Mesodermal cell (in vitro differentiated cells): ENCODE measurements around the gene CLIC2.
A peak's percentile ranks its signal among the peaks of the same experiment; 100 is the strongest.
"Not testable (repeated sequence)": the region's sequence is repeated elsewhere in the genome, so short reads cannot be mapped to it uniquely, and the experiment has no call there.

Experiments
- H3K27ac ChIP-seq: 2 replicates; pipeline ENCODE4 v1.7.0; 2013; ENCODE audit warnings: mild to moderate bottlenecking, low read depth, low read length, moderate library complexity; ENCODE audit not compliant: severe bottlenecking
- H3K36me3 ChIP-seq: 2 replicates; pipeline ENCODE4 v1.7.1; 2013; ENCODE audit warnings: mild to moderate bottlenecking, low read length, moderate library complexity; ENCODE audit not compliant: control insufficient read depth, insufficient read depth
- H3K4me1 ChIP-seq: one replicate; pipeline ENCODE4 v1.7.1; 2013; ENCODE audit warnings: mild to moderate bottlenecking, low read length; ENCODE audit not compliant: insufficient read depth, control insufficient read depth, poor library complexity, severe bottlenecking
- H3K4me3 ChIP-seq: 2 replicates; pipeline ENCODE4 v1.7.0; 2013; ENCODE audit warnings: low read length, control low read depth, mild to moderate bottlenecking; ENCODE audit not compliant: insufficient read depth, poor library complexity, severe bottlenecking; ENCODE audit errors: extremely low read depth
- H3K9me3 ChIP-seq: 2 replicates; pipeline ENCODE4 v1.7.1; 2013; ENCODE audit warnings: mild to moderate bottlenecking, low read length, moderate library complexity; ENCODE audit not compliant: control insufficient read depth
- WGBS, 2 experiments: methylation state at CpG; one replicate each; pipeline ENCODE4 v1.1.5; 2013; ENCODE audit warnings: missing lambda C conversion rate in 2 of 2; ENCODE audit not compliant: insufficient coverage in 2 of 2; 5-methylcytosine and 5-hydroxymethylcytosine counted together

The CLIC2 gene

DNA sequence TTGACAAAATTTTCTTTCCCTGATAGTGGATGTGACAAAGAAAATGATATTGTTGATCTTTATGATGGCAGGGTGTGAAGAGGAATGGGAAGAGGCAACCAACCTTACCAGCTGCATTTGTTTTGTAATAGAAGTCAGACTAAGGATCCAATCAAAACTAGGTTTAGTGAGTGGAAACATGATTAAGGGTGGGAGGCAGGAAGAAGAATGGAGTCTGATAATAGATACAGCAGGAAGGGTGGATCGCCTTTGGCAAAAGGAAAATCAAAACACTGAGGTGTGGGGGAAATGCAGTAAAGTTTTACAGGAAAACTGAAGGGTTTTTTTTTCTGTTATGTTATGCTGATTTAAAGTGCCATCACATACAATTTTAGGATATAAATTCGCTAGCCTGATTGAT lies 3.4 kb downstream of the CLIC2 start:
- no peak overlapping the region for H3K4me3 ChIP-seq
- WGBS, 2 experiments, result 86 to 100% methylated on average over 1 of the region's 2 CpGs
- H3K4me1 ChIP-seq, result no peaks in the 10 kb centered on the region
- H3K27ac ChIP-seq, result no peak overlapping the region
- H3K36me3 ChIP-seq, result no peaks in the 10 kb centered on the region
- H3K9me3 ChIP-seq, result no peaks in the 10 kb centered on the region

DNA sequence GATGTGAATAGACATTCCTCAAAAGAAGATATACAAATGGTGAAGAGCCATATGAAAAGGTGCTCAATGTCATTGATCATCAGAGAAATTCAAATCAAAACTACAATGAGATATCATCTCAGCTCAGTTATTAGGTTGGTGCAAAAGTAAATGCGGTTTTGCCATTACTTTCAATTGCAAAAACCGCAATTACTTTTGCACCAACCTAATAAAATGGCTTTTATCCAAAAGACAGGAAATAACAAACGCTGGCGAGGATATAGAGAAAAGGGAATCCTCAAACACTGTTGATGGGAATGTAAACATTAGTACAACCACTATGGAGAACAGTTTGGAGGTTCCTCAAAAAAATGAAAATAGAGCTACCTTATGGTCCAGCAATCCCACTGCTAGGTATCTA lies 5.1 kb downstream of the CLIC2 start:
- Histone ChIP-seq H3K4me3 (no peak overlapping the region), H3K36me3 (no peaks in the 10 kb centered on the region), H3K4me1 (no peaks in the 10 kb centered on the region), H3K27ac (no peak overlapping the region), H3K9me3 (no peaks in the 10 kb centered on the region)
- no CpG with 5 or more reads among the region's 4 CpGs for WGBS, 2 experiments

DNA sequence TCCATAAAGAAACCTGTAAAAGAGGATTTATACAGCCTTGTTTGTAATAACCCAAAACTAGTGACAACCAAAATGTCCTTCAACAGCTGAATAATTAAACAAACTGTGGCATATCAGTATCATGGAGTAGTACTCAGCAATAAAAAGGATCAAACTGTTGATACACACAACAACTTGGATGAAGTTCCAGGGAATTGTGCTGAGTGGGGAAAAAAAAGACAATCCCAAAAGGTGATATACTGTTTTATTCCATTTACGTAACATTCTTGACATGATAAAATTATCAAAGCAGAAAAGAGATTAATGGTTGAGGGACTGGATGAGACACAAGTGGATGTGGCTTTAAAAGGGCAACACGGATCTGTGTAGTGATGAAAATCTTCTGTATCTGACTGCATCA lies 7.8 kb downstream of the CLIC2 start:
- WGBS, 2 experiments, result no CpG with 5 or more reads among the region's 2 CpGs
- no peaks in the 10 kb centered on the region for H3K9me3 ChIP-seq
- no peak overlapping the region for H3K4me3 ChIP-seq
- H3K27ac ChIP-seq, result no peak overlapping the region
- no peaks in the 10 kb centered on the region for H3K36me3 ChIP-seq
- no peaks in the 10 kb centered on the region for H3K4me1 ChIP-seq

DNA sequence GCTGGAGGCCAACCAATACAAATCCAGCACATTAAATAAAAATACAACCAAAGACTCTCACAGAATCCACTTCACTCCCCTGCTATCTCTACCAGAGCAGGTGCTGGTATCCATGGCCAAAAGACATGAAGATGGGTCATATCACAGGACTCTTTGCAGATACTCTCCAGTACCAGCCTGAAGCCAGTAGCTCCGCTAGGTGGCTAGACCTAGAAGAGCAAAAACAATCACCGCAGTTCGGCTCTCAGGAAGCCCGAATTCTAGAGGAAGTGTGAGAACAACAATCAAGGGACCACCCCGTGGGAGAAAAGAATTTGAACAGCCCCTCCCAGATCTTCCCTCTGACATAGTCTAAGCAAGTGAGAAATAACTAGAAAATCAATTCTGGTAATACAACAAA lies 20.2 kb downstream of the CLIC2 start:
- no peaks in the 10 kb centered on the region for H3K36me3 ChIP-seq
- H3K27ac ChIP-seq, result no peak overlapping the region
- no peak overlapping the region for H3K4me3 ChIP-seq
- 60% methylated on average over 1 of the region's 5 CpGs; no CpG with 5 or more reads in 1 of the 2 experiments for WGBS, 2 experiments
- H3K4me1 ChIP-seq, result no peaks in the 10 kb centered on the region
- H3K9me3 ChIP-seq, result peaks cover 3% of the 10 kb centered on the region

DNA sequence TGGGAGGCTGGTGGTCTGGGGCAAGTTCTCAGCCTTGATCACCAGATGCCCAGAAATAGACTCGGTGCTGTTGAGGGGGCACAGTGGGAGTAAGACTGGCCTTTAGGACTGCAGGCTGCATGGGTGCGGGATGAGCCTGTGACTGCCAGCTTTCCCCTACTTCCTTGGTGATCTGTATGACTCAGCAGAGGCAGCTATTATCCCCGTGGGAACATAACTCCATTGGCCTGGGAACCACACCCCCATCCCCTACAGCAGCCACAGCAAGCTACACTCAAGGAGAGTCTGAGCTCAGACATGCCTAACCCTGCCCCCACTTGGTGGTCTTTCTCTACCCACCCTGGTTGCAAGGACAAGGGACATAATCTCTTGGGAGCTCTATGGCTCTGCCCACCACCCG lies 20.6 kb downstream of the CLIC2 start:
- Histone ChIP-seq H3K4me3 (no peak overlapping the region), H3K36me3 (no peaks in the 10 kb centered on the region), H3K9me3 (peaks cover 3% of the 10 kb centered on the region), H3K27ac (no peak overlapping the region), H3K4me1 (no peaks in the 10 kb centered on the region)
- 80% methylated on average over 3 of the region's 4 CpGs; no CpG with 5 or more reads in 1 of the 2 experiments for WGBS, 2 experiments

DNA sequence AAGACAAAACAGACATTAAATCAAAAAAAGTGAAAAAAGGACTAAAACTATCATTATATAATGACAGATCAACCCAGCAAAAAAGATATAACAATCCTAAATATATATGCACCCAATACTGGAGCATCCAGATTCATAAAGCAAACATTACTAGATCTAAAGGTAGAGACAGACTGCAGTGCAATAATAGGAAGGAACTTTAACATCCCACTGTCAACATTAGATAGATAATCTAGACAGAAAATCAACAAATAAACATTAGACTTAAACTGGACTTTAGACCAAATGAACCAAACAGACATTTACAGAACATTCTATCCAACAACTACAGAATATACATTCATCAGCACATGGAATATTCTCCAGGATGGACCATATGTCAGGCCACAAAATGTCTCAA lies 40.6 kb downstream of the CLIC2 start:
- Histone ChIP-seq H3K9me3 (no peaks in the 10 kb centered on the region), H3K36me3 (no peaks in the 10 kb centered on the region), H3K4me3 (no peak overlapping the region), H3K27ac (no peak overlapping the region), H3K4me1 (no peaks in the 10 kb centered on the region)

DNA sequence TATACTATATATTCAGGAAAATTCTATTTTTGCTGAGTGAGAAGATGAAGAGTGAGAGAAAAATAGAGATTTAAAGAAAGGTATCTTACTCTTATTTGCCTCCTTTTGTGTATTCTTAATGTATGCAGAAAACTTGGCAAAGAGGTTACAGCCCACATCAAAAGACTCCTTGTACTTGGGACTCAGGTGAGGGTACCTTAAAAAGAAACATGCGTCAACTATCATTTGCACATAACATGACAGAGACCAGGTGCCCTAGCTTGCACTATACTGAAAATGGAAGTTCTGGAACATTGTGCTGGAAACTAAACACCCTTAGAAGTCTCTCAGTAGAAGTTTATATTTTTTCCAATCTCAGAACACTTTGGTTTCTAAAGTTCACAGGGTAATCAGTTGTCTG lies 54.5 kb downstream of the CLIC2 start:
- no peaks in the 10 kb centered on the region for H3K36me3 ChIP-seq
- H3K27ac ChIP-seq, result no peak overlapping the region
- no peaks in the 10 kb centered on the region for H3K9me3 ChIP-seq
- WGBS, 2 experiments, result no CpG with 5 or more reads among the region's 1 CpG
- H3K4me3 ChIP-seq, result no peak overlapping the region
- H3K4me1 ChIP-seq, result no peaks in the 10 kb centered on the region

DNA sequence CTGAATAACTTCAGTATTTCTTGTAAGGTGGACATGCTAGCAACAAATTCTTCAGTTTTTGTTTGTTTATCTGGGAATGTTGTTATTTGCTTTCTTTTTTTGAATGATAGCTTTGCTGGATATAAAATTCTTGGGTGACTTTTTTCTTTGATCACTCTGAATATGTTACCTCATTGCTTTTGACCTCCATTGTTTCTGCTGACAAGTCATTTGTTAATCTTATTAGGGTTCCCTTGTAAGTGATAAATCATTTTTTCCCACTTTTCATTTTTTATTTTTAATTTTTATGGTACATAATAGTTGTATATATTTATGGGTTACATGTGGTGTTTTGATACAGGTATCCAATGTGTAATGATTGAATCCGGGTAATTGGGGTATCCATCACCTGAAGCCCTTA lies 63.4 kb downstream of the CLIC2 start:
- no peak overlapping the region for H3K27ac ChIP-seq
- H3K4me3 ChIP-seq, result no peak overlapping the region
- H3K4me1 ChIP-seq, result no peaks in the 10 kb centered on the region
- no peaks in the 10 kb centered on the region for H3K36me3 ChIP-seq
- WGBS, 2 experiments, result no CpG with 5 or more reads among the region's 1 CpG
- H3K9me3 ChIP-seq, result no peaks in the 10 kb centered on the region

DNA sequence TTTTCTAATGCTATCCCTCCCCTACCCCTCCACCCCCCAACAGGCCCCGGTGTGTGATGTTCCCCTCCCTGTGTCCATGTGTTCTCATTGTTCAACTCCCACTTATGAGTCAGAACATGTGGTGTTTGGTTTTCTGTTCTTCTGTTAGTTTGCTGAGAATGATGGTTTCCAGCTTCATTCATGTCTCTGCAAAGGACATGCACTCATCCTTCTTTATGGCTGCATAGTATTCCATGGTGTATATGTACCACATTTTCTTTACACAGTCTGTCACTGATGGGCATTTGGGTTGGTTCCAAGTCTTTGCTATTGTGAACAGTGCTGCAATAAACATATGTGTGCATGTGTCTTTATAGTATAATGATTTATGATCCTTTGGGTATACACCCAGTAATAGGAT lies 66.4 kb downstream of the CLIC2 start:
- H3K4me1 ChIP-seq, H3K27ac ChIP-seq, H3K36me3 ChIP-seq, H3K9me3 ChIP-seq, H3K4me3 ChIP-seq: not testable (repeated sequence)
- WGBS, 2 experiments, result no CpG with 5 or more reads among the region's 1 CpG

DNA sequence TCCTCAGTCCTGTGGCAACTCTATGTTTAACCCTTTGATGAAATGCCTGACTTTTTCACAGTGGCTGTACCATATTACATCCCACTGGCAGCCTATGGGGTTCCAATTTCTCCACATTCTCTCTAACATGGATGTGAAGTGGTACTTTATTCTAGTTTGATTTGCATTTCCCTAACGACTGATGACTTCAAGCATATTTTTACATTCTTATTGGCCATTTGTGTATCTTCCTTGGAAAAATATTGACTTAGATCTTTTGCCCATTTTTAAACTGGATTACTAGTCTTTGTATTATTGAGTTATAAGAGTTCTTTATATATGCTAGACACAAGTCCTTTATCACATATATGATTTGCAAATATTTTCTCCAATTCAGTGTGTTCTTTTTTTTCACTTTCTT lies 68.0 kb downstream of the CLIC2 start:
- H3K36me3 ChIP-seq, result no peaks in the 10 kb centered on the region
- WGBS, 2 experiments, result no CpG with 5 or more reads among the region's 1 CpG
- H3K9me3 ChIP-seq, result no peaks in the 10 kb centered on the region
- H3K4me3 ChIP-seq, result no peak overlapping the region
- no peaks in the 10 kb centered on the region for H3K4me1 ChIP-seq
- H3K27ac ChIP-seq, result no peak overlapping the region

DNA sequence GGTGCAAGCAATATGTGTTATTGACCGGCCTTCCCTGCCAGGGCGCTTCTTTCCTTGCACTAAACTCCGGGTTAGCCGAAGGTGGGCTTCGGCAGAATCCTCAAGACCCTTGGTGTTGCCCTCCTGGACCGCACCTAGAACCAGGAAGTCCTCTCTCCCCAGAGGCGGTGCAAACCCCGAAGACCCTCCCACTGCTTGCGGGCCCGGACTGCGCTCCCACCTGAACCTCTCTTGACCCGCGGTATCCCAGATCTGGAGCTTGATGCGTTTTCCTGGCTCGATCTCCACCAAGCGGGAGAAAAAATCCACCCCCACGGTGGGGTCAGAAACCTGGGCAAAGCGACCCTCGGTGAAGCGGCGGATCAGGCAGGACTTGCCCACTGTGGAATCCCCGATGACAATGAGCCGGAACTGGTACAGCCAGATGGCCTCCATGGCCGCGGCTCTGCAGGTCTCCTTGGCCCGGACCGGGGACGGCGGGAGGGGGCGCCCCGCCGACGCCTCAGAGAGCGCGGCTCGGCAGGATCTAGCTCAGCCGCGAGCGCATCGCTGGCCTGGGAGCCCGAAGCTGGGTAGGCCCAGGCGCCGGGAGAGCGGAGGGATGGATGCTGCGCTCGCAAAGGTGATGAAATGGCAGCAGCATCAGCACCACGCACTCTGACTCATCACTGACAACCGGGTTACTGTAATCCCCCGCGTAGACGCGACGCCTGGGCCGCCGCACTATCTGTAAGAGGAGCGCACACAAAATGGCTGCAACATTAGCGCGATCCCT lies 70.4 kb downstream of the CLIC2 start, which contains the start of gene RAB39B:
RAB39B (minus strand) TSS at position 638 of the 775 bp plus-strand sequence; CDS start at position 435, 203 bp downstream.
- no peaks in the 10 kb centered on the region for H3K36me3 ChIP-seq
- H3K27ac ChIP-seq, result no peak within 1 kb of the TSS
- WGBS, 2 experiments, result 0 to 1% methylated on average over 11 to 34 of the region's 58 CpGs
- H3K9me3 ChIP-seq, result no peaks in the 10 kb centered on the region
- no peaks in the 10 kb centered on the region for H3K4me1 ChIP-seq
- H3K4me3 ChIP-seq, result peak within 1 kb of the TSS; percentile 40
